Type B pancreatic cell (in vitro differentiated cells): Measurements from ENCODE around the gene DNAJC18. TPM values are rescaled to one million over a fixed set of nuclear protein-coding genes. Genes with fewer than 3 reads are reported as not detected.
A peak's percentile ranks its signal among the peaks of the same experiment; 100 is the strongest.
"Not testable (repeated sequence)": the region's sequence is repeated elsewhere in the genome, so short reads cannot be mapped to it uniquely, and the experiment has no call there.

Experiments
- DNase-seq: peaks from one replicate; pipeline ENCODE4 v3.0.0; 2021; ENCODE audit warnings: mixed read lengths; ENCODE audit not compliant: unreplicated experiment; ENCODE audit errors: extremely low spot score
- H3K27ac Mint-ChIP-seq: 2 replicates; pipeline ENCODE4 v1.8.0; 2021; ENCODE audit warnings: mild to moderate bottlenecking, mixed read lengths
- H3K27me3 Mint-ChIP-seq: 2 replicates; pipeline ENCODE4 v1.8.0; 2021; ENCODE audit warnings: mixed read lengths
- H3K36me3 Mint-ChIP-seq: 2 replicates; pipeline ENCODE4 v1.8.0; 2021; ENCODE audit warnings: mixed read lengths
- H3K4me1 Mint-ChIP-seq: one replicate; pipeline ENCODE4 v1.8.0; 2021; ENCODE audit warnings: mixed read lengths; ENCODE audit not compliant: unreplicated experiment
- H3K4me3 Mint-ChIP-seq: 2 replicates; pipeline ENCODE4 v1.8.0; 2021; ENCODE audit warnings: mild to moderate bottlenecking, mixed read lengths
- H3K9me3 Mint-ChIP-seq: 2 replicates; pipeline ENCODE4 v1.8.0; 2021; ENCODE audit warnings: mixed read lengths
- total RNA-seq: library from RNA; stranded (reverse); gene quantifications from 2 replicates; pipeline ENCODE4 v1.2.1, GENCODE V29; 2021; ENCODE audit warnings: low replicate concordance
- TF ChIP-seq, protein P1 (sequence below): fragments of 200-600 bp; sonication (generic); conservative IDR thresholded peaks from 2 replicates; pipeline ENCODE4 v1.5.0; 2021; ENCODE audit warnings: antibody characterized with exemption, mild to moderate bottlenecking

The DNAJC18 gene
- total RNA-seq, 1 donor from 2014 or later = 25.8 TPM

DNA sequence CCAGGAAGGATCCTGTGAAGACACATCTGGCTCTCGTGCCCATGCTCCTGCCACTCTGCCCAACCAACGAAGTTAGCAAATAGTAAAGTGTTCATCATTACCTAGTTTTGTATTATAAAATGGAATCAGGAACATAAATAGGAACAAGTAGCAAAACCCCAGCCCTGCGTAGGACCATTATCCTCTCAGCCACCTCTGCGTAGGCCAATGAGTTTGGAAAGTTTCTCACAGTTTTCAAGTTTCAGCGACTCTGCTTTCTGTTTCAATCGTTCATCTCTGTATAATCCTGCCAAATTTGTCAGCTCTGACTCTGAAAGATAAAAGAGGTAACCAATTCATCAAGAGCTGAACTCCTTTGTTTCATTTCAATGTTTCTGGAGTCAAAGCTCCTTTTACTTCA, 25.4 kb downstream of the DNAJC18 start:
- peaks cover 3% of the 10 kb centered on the region for H3K4me1 Mint-ChIP-seq
- peaks cover 3% of the 10 kb centered on the region for H3K36me3 Mint-ChIP-seq
- H3K4me3 Mint-ChIP-seq = no peak overlapping the region
- TF ChIP-seq, protein P1, sequence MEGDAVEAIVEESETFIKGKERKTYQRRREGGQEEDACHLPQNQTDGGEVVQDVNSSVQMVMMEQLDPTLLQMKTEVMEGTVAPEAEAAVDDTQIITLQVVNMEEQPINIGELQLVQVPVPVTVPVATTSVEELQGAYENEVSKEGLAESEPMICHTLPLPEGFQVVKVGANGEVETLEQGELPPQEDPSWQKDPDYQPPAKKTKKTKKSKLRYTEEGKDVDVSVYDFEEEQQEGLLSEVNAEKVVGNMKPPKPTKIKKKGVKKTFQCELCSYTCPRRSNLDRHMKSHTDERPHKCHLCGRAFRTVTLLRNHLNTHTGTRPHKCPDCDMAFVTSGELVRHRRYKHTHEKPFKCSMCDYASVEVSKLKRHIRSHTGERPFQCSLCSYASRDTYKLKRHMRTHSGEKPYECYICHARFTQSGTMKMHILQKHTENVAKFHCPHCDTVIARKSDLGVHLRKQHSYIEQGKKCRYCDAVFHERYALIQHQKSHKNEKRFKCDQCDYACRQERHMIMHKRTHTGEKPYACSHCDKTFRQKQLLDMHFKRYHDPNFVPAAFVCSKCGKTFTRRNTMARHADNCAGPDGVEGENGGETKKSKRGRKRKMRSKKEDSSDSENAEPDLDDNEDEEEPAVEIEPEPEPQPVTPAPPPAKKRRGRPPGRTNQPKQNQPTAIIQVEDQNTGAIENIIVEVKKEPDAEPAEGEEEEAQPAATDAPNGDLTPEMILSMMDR = no peak
- H3K27ac Mint-ChIP-seq = no peak overlapping the region
- DNase-seq = no peak
- no peaks in the 10 kb centered on the region for H3K27me3 Mint-ChIP-seq
- H3K9me3 Mint-ChIP-seq = no peaks in the 10 kb centered on the region

DNA sequence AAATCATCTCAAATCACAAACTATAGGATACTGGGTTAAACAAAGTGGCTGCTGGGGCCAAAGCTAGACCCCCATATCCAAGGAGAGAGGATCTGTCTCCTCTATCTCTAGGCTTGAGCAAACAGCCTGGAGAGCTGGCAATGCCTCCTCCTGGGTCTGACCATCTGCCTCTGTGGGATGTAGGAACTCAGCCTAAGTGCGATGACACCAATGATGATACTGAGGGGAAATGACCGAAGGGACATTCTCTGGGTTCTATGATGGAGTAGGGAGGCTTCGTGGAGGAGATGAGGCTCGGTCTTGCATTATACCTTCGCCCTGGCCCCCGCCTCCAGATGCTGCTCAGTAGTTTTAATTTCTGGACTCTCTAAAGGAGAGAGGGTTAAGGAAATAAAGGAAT, 26.2 kb downstream of the DNAJC18 start:
- no peak for DNase-seq
- peaks cover 3% of the 10 kb centered on the region for H3K36me3 Mint-ChIP-seq

DNA sequence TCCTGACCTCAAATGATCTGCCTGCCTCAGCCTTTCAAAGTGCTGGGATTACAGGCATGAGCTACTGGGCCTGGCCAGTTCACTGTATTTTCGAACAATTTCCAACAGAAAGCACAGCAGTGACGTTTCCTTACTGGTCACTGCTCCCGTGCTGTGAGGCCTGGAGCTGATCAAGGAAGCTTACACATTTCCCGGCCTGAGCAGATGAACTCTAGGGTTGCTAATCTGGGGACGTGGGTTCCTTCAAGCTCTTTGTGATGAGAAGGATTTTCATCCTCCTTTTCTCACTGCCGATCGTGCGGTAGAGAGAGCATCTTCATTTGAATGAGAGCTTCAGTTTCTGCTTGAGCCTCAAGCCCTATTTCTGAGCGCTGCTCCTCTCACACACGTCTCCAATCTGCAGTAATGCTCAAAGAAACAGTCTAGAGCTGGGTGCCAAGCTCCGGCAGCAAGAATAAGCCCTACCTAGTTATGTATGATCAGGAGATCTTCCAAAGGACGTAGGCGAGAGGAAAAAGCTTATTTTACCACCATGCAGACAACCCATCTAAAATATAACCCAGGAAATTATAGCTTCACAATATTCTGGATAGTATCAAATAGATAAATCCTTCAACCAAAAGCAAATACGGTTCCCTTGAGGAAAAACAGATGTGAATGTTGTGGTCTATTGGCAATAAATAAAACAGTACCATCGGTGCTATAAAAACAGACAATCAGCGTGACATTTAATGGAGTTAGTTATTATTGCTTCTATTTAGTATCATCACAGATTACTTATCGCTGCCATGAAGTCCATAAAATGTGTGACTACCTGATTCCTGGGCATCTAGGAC, 28.1 kb downstream of the DNAJC18 start:
- Mint-ChIP-seq H3K9me3 (no peaks in the 10 kb centered on the region), H3K4me3 (no peak overlapping the region), H3K27me3 (no peaks in the 10 kb centered on the region), H3K36me3 (peaks cover 6% of the 10 kb centered on the region), H3K4me1 (peaks cover 11% of the 10 kb centered on the region), H3K27ac (no peak overlapping the region)
- TF ChIP-seq, protein P1 = no peak
- DNase-seq = no peak

More for the DNA sequence above, 26.2 kb downstream of the DNAJC18 start:
- Mint-ChIP-seq H3K27me3 (no peaks in the 10 kb centered on the region), H3K27ac (no peak overlapping the region), H3K9me3 (no peaks in the 10 kb centered on the region), H3K4me1 (peaks cover 3% of the 10 kb centered on the region), H3K4me3 (no peak overlapping the region)
- TF ChIP-seq, protein P1 = no peak

DNA sequence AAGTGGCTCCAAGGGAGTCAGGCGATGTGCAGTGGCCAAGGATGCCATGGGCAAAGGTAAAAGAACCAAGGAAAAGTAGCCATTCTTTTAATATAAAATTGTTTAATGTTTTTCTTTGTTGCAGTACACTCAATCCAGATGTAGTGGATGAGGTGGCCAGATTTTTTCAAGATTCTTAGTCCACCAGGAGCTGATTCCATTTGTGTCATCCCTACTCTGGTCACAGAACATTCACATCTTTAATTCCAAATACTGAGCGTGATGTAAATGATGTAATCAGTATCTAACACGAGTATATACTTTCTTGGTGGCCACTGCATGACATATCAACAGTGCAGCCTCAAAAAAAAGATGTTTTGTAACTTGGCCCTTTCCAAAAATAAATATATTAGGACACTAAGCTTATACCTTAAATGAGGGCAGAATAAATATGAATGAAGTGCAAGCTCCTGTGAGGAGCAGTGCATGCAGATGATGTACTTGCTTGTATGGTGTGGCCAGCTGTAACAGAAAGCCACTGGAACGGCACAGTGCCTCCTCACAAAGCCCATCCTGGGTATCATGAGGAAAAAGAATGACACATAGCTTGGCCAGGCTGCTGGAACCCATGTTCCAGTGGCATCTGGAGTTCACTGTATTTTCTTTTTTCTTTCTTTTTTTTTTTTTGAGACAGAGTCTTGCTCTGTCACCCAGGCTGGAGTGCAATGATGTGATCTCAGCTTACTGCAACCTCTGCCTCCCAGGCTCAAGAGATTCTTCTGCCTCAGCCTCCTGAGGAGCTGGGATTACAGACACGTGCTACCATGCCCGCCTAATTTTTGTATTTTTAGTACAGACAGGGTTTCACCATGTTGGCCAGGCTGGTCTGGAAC, 29.0 kb downstream of the DNAJC18 start:
- H3K9me3 Mint-ChIP-seq = no peaks in the 10 kb centered on the region
- H3K36me3 Mint-ChIP-seq = peaks cover 6% of the 10 kb centered on the region
- H3K4me3 Mint-ChIP-seq = no peak overlapping the region
- no peaks in the 10 kb centered on the region for H3K27me3 Mint-ChIP-seq
- TF ChIP-seq, protein P1 = no peak
- no peak overlapping the region for H3K27ac Mint-ChIP-seq
- DNase-seq = no peak
- H3K4me1 Mint-ChIP-seq = peaks cover 11% of the 10 kb centered on the region

DNA sequence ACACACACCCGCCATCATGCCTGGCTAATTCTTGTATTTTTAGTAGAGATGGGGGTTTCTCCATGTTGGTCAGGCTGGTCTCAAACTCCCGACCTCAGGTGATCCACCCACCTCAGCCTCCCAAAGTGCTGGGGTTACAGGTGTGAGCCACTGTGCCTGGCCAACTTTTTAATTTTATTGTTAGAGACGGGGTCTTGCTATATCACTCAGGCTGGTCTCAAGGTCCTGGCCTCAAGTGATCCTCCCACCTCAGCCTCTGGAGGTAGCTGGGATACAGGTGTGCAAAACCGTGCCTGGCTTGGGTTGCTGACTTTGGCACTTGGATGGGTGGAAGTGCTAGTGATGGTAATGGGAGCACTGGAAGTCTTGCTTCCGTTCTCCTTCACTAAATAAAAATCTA, 30.2 kb downstream of the DNAJC18 start:
- DNase-seq, H3K36me3 Mint-ChIP-seq, H3K9me3 Mint-ChIP-seq, H3K4me3 Mint-ChIP-seq, H3K27me3 Mint-ChIP-seq, H3K27ac Mint-ChIP-seq: not testable (repeated sequence)
- H3K4me1 Mint-ChIP-seq = peaks cover 14% of the 10 kb centered on the region

DNA sequence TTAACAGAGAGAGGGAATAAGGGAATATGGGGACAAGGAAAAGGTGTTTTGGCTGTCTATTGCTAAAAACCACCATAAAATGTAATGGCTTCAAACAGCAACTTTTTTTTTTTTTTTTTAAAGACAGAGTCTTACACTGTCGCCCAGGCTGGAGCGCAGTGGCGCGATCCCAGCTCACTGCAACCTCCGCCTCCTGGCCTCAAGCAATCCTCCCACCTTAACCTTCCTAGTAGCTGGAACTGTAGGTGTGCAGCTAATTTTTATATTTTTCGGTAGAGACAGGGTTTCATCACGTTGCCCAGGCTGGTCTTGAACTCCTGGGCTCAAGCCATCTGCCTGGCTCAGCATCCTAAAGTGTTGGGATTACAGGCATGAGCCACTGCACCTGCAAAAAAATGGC, 31.1 kb downstream of the DNAJC18 start:
- Mint-ChIP-seq H3K27me3 (no peaks in the 10 kb centered on the region), H3K4me3 (peak overlapping the region; percentile 46), H3K9me3 (no peaks in the 10 kb centered on the region), H3K4me1 (peaks cover 22% of the 10 kb centered on the region), H3K36me3 (peaks cover 3% of the 10 kb centered on the region), H3K27ac (peak overlapping the region; percentile 93)
- TF ChIP-seq, protein P1 = no peak
- DNase-seq = no peak
